Ishikawa (cell line): ENCODE measurements around the gene SPATA32.

Experiments used
- CREB1 ChIP-seq: IDR thresholded peaks from 2 replicates; pipeline ENCODE4 v1.6.1; 2012; ENCODE audit warnings: low read depth
- EP300 ChIP-seq: IDR thresholded peaks from 2 replicates; pipeline ENCODE4 v1.6.1; 2012; ENCODE audit warnings: borderline replicate concordance
- TF ChIP-seq, protein P1 (sequence below): IDR thresholded peaks from 2 replicates; pipeline ENCODE4 v1.6.1; 2012; ENCODE audit warnings: low read depth, mild to moderate bottlenecking

- TF ChIP-seq EP300 = no peak
- TF ChIP-seq, protein P1, sequence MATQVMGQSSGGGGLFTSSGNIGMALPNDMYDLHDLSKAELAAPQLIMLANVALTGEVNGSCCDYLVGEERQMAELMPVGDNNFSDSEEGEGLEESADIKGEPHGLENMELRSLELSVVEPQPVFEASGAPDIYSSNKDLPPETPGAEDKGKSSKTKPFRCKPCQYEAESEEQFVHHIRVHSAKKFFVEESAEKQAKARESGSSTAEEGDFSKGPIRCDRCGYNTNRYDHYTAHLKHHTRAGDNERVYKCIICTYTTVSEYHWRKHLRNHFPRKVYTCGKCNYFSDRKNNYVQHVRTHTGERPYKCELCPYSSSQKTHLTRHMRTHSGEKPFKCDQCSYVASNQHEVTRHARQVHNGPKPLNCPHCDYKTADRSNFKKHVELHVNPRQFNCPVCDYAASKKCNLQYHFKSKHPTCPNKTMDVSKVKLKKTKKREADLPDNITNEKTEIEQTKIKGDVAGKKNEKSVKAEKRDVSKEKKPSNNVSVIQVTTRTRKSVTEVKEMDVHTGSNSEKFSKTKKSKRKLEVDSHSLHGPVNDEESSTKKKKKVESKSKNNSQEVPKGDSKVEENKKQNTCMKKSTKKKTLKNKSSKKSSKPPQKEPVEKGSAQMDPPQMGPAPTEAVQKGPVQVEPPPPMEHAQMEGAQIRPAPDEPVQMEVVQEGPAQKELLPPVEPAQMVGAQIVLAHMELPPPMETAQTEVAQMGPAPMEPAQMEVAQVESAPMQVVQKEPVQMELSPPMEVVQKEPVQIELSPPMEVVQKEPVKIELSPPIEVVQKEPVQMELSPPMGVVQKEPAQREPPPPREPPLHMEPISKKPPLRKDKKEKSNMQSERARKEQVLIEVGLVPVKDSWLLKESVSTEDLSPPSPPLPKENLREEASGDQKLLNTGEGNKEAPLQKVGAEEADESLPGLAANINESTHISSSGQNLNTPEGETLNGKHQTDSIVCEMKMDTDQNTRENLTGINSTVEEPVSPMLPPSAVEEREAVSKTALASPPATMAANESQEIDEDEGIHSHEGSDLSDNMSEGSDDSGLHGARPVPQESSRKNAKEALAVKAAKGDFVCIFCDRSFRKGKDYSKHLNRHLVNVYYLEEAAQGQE = no peak
- no peak for TF ChIP-seq CREB1
Observed at GRCh38 chr17:45296833-45297124, 34.9 kb upstream of the SPATA32 start.
